ENCODE results near the gene DGKG. TPM values are rescaled to one million over a fixed set of nuclear protein-coding genes. Genes with fewer than 3 reads are reported as not detected.

The DGKG gene
- total and polyA plus RNA-seq, 2 of the 8 experiments (the other 6 are each of a cell fraction or from before 2014, with no cell fraction given): 0.30 to 0.48 TPM

DNA sequence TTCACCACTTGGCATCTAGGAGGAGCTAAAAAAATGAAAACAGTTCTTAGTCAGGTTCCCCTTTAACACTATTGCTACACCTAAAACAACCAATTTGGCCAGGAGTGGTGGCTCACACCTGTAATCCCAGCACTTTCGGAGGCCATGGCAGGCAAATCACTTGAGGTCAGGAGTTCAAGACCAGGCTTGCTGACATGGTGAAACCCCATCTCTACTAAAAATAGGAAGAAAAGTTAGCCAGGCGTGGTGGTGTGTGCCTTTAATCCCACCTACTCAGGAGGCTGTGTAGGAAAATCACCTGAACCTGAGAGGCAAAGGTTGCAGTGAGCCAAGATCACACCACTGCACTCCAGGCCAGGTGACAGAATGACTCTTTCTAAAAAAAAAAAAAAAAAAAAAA lies 124.1 kb downstream of the DGKG start (continued):
- no peak for TF ChIP-seq POLR2AphosphoS5 (IDR thresholded peaks at IDR 0.05; ENCODE audit: low read depth, low read length)
